ENCODE results near the gene SNX30. TPM values are rescaled to one million over a fixed set of nuclear protein-coding genes. Genes with fewer than 3 reads are reported as not detected.

The SNX30 gene
- total RNA-seq, 8 experiments from 2014 or later: 9.8 to 22.5 (median 19.9) TPM

DNA sequence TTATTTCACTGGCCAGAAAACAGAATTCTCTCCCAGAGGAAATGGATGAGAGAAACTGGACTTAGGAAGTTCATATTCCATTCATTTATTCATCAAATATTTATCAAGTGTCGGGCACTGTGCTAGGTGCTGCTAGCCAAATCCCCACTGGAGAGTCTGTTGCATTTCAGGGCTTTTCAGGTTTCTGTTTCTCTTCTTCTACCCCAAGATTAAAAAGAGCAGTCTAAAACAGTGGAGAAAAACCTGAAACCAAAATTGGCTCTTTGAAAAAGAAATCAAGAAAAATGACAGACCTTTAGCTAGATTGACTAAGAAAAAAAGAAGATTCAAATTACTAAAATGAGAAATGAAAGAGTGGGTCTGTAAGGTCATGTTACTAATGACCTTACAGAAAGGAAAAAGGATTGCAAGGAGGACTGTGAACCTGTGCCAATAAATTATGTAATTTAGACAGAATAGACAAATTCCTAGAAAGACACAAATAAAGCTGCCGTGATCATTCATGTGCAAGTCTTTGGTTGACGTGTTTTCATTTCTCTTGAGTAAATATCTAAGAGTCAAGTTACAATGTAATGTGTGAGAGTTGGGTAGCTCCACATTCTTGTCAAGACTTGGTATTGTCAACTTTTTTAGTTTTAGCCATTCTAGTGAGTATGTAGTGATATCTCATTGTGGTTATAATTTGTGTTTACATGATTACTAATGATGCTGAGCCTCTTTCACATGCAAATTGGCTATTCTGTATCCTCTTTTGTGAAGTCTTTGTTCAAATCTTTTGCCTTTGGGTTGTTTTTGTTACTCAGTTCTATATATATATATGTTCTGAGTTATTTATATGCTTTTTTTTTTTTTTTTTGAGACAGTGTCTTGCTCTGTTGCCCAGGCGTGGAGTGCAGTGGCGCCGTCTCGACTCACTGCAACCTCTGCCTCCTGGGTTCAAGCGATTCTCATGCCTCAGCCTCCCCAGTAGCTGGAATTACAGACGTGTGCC, 23.7 kb downstream of the SNX30 start:
- Histone ChIP-seq H3K4me1 (replicated peaks in 1 of 2) (no peaks in the 10 kb centered on the region), H3K4me3 (no peak overlapping the region), H3K27ac (no peak overlapping the region)
- WGBS, 10 experiments: 31 to 97% (median 85%) methylated on average over 1 to 7 of the region's 9 CpGs
- in situ Hi-C loops (cut with MboI; ENCODE audit: low pct_unique_long_range_greater_than_20kb in 2 of 9, low sequenced_read_pairs in 9 of 9, unreplicated experiment in 9 of 9): no loop called here
- ATAC-seq (replicated peaks in 6 of 8): peak in 1 of 8 experiments; percentile 64

DNA sequence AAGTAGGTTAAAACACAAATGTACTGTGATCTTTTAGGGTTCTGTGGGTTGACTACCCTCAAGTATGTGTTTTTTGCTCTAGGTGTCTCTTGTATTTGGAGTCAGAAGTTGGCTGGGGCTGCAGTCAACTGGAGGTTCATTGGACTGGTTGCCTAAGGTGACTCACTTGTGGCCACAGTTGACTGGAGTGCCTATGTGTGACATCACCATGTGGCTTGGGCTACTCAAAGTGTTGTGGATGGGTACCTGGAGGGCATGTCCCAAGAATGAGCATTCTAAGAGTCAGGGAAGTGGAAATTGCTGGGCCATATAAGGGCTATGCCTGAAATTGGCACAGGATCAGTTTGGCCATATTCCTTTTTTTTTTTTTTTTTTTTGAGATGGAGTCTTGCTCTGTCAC, 27.4 kb downstream of the SNX30 start:
- in situ Hi-C loops (cut with MboI; ENCODE audit: low pct_unique_long_range_greater_than_20kb in 2 of 9, low sequenced_read_pairs in 9 of 9, unreplicated experiment in 9 of 9): no loop called here
- no peak overlapping the region for H3K4me3 ChIP-seq
- H3K4me1 ChIP-seq (replicated peaks in 1 of 2): peaks cover 0 to 4% of the 10 kb centered on the region in 2 donors
- no peak overlapping the region for H3K27ac ChIP-seq
- ATAC-seq (replicated peaks in 6 of 8): no peak

- no peak overlapping the region for H3K27ac ChIP-seq
- in situ Hi-C loops (cut with MboI; ENCODE audit: low pct_unique_long_range_greater_than_20kb in 2 of 9, low sequenced_read_pairs in 9 of 9, unreplicated experiment in 9 of 9): no loop called here
- 3 to 94% (median 67%) methylated on average over 1 to 6 of the region's 6 CpGs; no CpG with 5 or more reads in 1 of the 10 experiments for WGBS, 10 experiments
Measured at GRCh38 chr9:112780450-112781036, 30.0 kb downstream of the SNX30 start.

DNA sequence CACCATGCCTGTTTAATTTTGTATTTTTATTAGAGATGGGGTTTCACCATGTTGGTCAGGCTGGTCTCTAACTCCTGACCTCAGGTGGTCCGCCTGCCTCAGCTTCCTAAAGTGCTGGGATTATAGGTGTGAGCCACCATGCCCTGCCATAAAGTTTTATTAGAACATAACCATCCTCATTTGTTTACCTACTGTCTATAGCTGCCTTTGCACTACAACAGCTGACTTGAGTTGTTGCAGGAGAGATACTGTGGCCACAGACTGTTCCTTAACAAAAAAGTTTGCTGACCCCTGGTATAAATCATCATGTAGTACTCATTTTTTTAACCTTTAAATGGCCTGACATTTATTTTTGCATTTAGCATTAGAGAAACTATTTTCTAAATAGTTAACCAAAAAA, 31.7 kb downstream of the SNX30 start:
- peaks cover 3 to 4% of the 10 kb centered on the region in 2 donors for H3K4me1 ChIP-seq (replicated peaks in 1 of 2)
- H3K27ac ChIP-seq: no peak overlapping the region
- in situ Hi-C loops (cut with MboI; ENCODE audit: low pct_unique_long_range_greater_than_20kb in 2 of 9, low sequenced_read_pairs in 9 of 9, unreplicated experiment in 9 of 9): no loop called here
- no peak overlapping the region for H3K4me3 ChIP-seq
- 91 to 100% (median 100%) methylated on average over 1 of the region's 1 CpG; no CpG with 5 or more reads in 6 of the 10 experiments for WGBS, 10 experiments
- no peak for ATAC-seq (replicated peaks in 6 of 8)

More at GRCh38 chr9:112780450-112781036, 30.0 kb downstream of the SNX30 start:
- ATAC-seq (replicated peaks in 6 of 8): peak; percentile 64 to 92 (median 78)
- Histone ChIP-seq H3K4me3 (no peak overlapping the region), H3K4me1 (replicated peaks in 1 of 2) (peaks cover 3 to 4% of the 10 kb centered on the region in 2 donors)

- no peak for ATAC-seq (replicated peaks in 6 of 8)
- Histone ChIP-seq H3K4me3 (no peak overlapping the region), H3K27ac (no peak overlapping the region), H3K4me1 (replicated peaks in 1 of 2) (peaks cover 3 to 4% of the 10 kb centered on the region in 2 donors)
- in situ Hi-C loops (cut with MboI; ENCODE audit: low pct_unique_long_range_greater_than_20kb in 2 of 9, low sequenced_read_pairs in 9 of 9, unreplicated experiment in 9 of 9): no loop called here
- WGBS, 10 experiments: 51 to 100% (median 69%) methylated on average over 1 to 3 of the region's 4 CpGs; no CpG with 5 or more reads in 6 of the 10 experiments
Measured at GRCh38 chr9:112783551-112783954, 33.0 kb downstream of the SNX30 start.

DNA sequence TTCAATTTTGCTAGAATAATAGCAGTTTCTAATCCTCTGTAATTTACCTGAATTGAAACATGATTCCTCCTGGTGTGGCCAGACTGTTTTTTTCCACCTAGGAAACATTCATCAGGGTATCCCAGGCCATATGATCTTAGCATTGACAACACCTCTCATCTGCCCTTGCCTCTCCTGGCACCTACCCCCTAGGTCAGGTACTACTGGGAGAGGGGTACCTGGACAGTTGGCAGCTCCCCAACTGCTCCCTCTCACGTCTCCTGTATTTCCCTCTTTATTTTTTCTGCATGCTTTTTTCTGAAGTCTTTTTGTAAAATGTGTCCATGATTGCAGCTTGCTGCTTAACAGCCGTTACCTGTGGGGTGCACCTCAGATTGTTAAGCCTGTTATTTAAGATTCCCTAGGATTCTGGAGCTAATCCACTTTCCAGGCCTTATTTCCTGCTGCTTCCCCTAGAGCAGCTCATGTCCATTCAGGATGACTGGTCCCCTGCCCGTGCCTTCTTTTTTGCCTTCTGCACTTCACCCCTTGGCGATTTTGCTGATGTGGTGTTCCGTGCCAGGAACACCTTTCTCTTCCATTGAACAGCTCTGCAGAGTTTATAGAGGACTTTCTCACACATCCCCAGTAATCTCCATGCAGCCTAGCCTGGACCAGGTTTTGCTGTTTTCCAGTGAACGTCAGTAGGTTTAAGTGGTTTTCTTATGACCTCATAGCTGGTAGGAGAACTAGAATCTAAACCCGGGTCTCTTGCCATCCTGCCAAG, 33.6 kb downstream of the SNX30 start:
- ATAC-seq (replicated peaks in 6 of 8): peak in 4 of 8 experiments; percentile 39 to 63 (median 46)
- no peak overlapping the region for H3K4me3 ChIP-seq
- in situ Hi-C loops (cut with MboI; ENCODE audit: low pct_unique_long_range_greater_than_20kb in 2 of 9, low sequenced_read_pairs in 9 of 9, unreplicated experiment in 9 of 9): no loop called here

DNA sequence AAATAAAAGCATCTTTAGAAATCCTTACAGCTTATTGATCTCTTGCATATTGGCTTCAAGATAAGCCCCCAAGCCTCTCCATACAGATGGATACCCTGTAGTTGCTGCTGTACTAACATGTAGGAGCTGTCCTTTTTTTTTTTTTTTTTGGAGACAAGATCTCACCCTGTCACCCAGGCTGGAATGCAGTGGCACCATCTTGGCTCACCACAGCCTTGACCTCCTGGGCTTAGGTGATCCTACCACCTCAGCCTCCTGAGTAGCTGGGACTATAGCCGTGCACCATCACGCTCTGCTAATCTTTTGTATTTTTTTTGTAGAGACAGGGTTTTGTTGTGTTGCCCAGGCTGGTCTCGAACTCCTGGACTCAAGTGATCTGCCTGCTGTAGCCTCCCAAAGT, 35.4 kb downstream of the SNX30 start:
- Histone ChIP-seq H3K4me1 (replicated peaks in 1 of 2) (peaks cover under 1 to 3% of the 10 kb centered on the region in 2 donors), H3K4me3 (no peak overlapping the region), H3K27ac (no peak overlapping the region)
- no peak for ATAC-seq (replicated peaks in 6 of 8)
- WGBS, 10 experiments: 80 to 100% (median 89%) methylated on average over 1 to 3 of the region's 3 CpGs; no CpG with 5 or more reads in 4 of the 10 experiments
- in situ Hi-C loops (cut with MboI; ENCODE audit: low pct_unique_long_range_greater_than_20kb in 2 of 9, low sequenced_read_pairs in 9 of 9, unreplicated experiment in 9 of 9): no loop called here

More for the DNA sequence above, 33.6 kb downstream of the SNX30 start:
- 0 to 57% (median 18%) methylated on average over 1 to 5 of the region's 7 CpGs; no CpG with 5 or more reads in 2 of the 10 experiments for WGBS, 10 experiments
- peaks cover 3 to 4% of the 10 kb centered on the region in 2 donors for H3K4me1 ChIP-seq (replicated peaks in 1 of 2)
- H3K27ac ChIP-seq: no peak overlapping the region

DNA sequence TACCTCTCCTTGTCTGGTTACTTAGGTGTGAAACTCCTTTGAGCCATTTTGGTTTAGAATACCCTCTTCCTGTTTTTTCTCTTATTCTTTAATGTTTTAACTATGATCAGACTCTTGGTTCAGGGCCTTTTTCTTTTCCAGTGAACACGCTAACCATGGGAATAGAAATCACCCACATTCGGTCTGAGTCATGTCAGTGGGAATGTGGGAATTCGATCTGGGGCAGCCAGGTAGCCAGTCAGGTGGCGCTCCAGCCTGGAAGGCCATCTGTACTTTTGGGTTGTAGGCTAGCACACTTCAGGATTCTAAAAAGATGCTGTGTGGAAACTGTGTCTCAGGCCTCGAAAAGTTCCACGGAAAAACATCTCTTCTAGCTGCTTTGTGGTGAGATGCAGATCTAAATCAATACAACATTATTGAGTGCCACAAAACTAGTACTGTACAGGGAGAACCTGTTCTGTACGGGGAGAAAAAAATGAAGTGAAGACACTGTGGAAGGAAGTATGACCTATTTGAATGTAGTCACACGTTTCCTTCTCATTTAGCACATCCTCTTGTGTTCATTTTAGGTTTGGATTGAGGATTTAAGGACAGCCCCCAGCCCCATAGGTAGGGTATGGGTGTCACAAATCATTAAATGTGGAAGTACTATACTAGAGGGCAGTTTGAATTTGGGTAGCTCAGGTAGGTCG, 36.4 kb downstream of the SNX30 start:
- ATAC-seq (replicated peaks in 6 of 8): no peak
- Histone ChIP-seq H3K27ac (no peak overlapping the region), H3K4me1 (replicated peaks in 1 of 2) (peaks cover 0 to 3% of the 10 kb centered on the region in 2 donors), H3K4me3 (no peak overlapping the region)
- in situ Hi-C loops (cut with MboI; ENCODE audit: low pct_unique_long_range_greater_than_20kb in 2 of 9, low sequenced_read_pairs in 9 of 9, unreplicated experiment in 9 of 9): no loop called here
- WGBS, 10 experiments: 67 to 100% (median 84%) methylated on average over 2 to 9 of the region's 9 CpGs; no CpG with 5 or more reads in 2 of the 10 experiments

DNA sequence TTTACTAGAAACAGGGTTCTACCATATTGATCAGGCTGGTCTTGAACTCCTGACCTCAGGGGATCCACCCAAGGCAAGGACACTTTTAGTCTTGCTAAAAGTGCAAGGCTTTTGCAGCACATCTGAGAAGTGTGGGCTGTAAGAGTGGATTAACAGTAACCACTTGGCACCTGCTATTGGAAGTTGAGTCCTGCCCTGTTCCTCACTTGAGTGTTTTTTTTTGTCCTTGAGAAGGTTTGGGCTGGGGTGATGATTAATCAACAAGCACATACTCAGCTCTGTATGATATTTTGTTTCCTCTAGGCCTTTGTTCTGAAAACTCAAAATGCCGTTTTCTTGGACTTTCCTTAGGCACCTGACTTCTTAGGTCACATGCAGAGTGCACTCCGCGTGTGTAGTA, 37.4 kb downstream of the SNX30 start:
- no peak overlapping the region for H3K27ac ChIP-seq
- no peak for ATAC-seq (replicated peaks in 6 of 8)

GRCh38 chr9:112789473-112789872, 38.9 kb downstream of the SNX30 start:
- no peak for ATAC-seq (replicated peaks in 6 of 8)
- Histone ChIP-seq H3K27ac (no peak overlapping the region), H3K4me3 (no peak overlapping the region), H3K4me1 (replicated peaks in 1 of 2) (peaks cover 0 to 2% of the 10 kb centered on the region in 2 donors)
- in situ Hi-C loops (cut with MboI; ENCODE audit: low pct_unique_long_range_greater_than_20kb in 2 of 9, low sequenced_read_pairs in 9 of 9, unreplicated experiment in 9 of 9): no loop called here
- WGBS, 10 experiments: 0 to 100% (median 100%) methylated on average over 1 of the region's 1 CpG; no CpG with 5 or more reads in 3 of the 10 experiments

More for the DNA sequence above, 37.4 kb downstream of the SNX30 start:
- Histone ChIP-seq H3K4me1 (replicated peaks in 1 of 2) (peaks cover 0 to 3% of the 10 kb centered on the region in 2 donors), H3K4me3 (no peak overlapping the region)
- in situ Hi-C loops (cut with MboI; ENCODE audit: low pct_unique_long_range_greater_than_20kb in 2 of 9, low sequenced_read_pairs in 9 of 9, unreplicated experiment in 9 of 9): no loop called here
- WGBS, 10 experiments: 60 to 100% (median 91%) methylated on average over 1 to 3 of the region's 3 CpGs; no CpG with 5 or more reads in 4 of the 10 experiments

DNA sequence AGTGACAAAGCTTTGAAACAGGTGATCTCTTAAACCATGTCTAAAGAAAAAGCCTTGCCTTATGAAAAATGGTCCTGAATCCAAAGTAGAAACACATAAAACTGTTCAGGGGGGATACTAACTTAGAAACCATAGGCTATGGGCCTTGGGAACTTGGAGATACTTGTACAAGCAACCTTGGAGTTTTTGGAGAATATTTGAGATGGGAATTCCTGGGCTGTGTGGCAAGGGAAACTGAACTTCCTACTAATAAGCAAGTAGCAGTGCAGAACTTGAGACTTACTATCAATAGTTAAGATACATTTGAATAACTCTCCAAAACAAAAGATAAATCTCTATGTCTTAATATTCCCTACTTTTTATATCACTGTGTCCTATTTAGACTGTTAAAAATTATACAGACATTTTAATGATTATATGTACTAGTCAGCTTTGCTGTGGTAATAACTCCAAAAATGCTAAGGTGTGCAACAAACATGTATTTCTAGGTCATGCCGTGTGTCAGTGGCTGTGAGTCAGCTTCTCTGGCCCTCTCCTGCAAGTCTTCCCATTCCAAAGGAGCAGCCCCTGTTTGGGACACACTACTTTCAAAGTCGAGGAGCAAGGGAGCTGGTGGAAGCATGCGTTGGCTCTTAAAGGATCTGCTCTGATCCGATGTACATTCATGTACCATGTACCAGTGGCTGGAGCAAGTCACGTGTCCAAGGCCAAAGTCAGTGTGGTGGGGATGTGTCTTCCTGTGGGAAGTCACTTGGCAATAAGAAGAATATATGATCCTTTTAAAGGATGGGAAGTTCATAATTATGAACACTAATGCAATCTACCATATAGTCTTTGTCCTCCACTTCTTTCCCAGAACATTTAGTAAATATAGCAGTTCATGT, 39.6 kb downstream of the SNX30 start:
- 43 to 100% (median 82%) methylated on average over 1 to 5 of the region's 5 CpGs for WGBS, 10 experiments
- H3K4me3 ChIP-seq: no peak overlapping the region
- ATAC-seq (replicated peaks in 6 of 8): no peak
- in situ Hi-C loops (cut with MboI; ENCODE audit: low pct_unique_long_range_greater_than_20kb in 2 of 9, low sequenced_read_pairs in 9 of 9, unreplicated experiment in 9 of 9): no loop called here
- no peak overlapping the region for H3K27ac ChIP-seq
- H3K4me1 ChIP-seq (replicated peaks in 1 of 2): no peaks in the 10 kb centered on the region
